ENCODE results near the gene ALLC. TPM values are rescaled to one million over a fixed set of nuclear protein-coding genes. Genes with fewer than 3 reads are reported as not detected.

The ALLC gene
- polyA plus RNA-seq, 1 of the 3 experiments (the other 2 are of a cell fraction), result not detected

DNA sequence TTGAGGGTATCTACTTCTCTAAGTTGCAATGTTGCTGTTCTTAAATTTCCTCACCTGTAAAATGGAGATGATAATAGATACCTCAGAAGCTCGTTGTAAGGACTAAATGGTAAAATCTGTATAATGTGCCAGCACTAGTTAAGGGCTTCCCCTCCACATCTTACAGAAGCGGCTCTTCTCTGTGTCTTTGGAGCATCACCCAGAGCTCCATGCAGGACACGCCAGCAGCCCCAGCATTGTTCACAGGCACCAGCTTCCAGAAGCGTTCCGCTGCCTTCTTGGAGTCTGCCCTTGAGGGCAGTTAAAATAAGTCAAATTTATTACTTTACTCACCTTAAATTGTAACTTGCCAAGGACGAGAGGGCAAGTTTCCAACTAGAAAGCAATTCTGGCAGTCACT is 51.2 kb downstream of the ALLC start:
- 37% methylated on average over 6 of the region's 6 CpGs for WGBS (ENCODE audit: low lambda C conversion rate)
- ChIA-PET POLR2A (no interaction called here), CTCF (interaction anchor here (1.1 to 3.2 kb wide), 3 partner anchors 9 to 285 kb away, joined by 3 to 16 read pairs (median 3); no protein-coding TSS in a partner anchor)
- Histone ChIP-seq H4K20me1 (ENCODE audit: insufficient read depth) (no peaks in the 10 kb centered on the region), H3K27ac (ENCODE audit: low read depth in 2 of 2, low read length in 1 of 2) (no peak overlapping the region), H3K9ac (no peak overlapping the region), H3K9me2 (no peaks in the 10 kb centered on the region), H3K4me2 (no peak overlapping the region), H3K9me3 (no peaks in the 10 kb centered on the region), H2AFZ (ENCODE audit: low read depth) (no peak overlapping the region), H3F3A (replicated peaks; ENCODE audit: insufficient read depth) (peaks cover 5% of the 10 kb centered on the region), H3K27me3 (ENCODE audit: insufficient read depth) (no peaks in the 10 kb centered on the region), H3K4me3 (ENCODE audit: low read depth in 2 of 2, low read length in 1 of 2) (no peak overlapping the region), H3K36me3 (replicated peaks in 1 of 2; ENCODE audit: control insufficient read depth in 1 of 2, insufficient read depth in 2 of 2, low read length in 1 of 2) (no peaks in the 10 kb centered on the region), H3K4me1 (ENCODE audit: control insufficient read depth in 1 of 2, insufficient read depth in 2 of 2, low read depth in 1 of 2, low read length in 1 of 2) (peaks cover 0 to 6% of the 10 kb centered on the region in 2 experiments; a peak in 2 of 4 replicates), H3K79me2 (ENCODE audit: insufficient read depth) (no peaks in the 10 kb centered on the region)
- DNase-seq, result no peak
- no peak for TF ChIP-seq YY1 (IDR thresholded peaks at IDR 0.05; ENCODE audit: low read depth)

- Histone ChIP-seq H4K20me1 (ENCODE audit: insufficient read depth) (no peaks in the 10 kb centered on the region), H3K4me2 (no peak overlapping the region), H3K9me2 (no peaks in the 10 kb centered on the region), H3K9me3 (no peaks in the 10 kb centered on the region), H3K79me2 (ENCODE audit: insufficient read depth) (no peaks in the 10 kb centered on the region), H3K27me3 (ENCODE audit: insufficient read depth) (no peaks in the 10 kb centered on the region), H2AFZ (ENCODE audit: low read depth) (no peak overlapping the region), H3F3A (replicated peaks; ENCODE audit: insufficient read depth) (no peaks in the 10 kb centered on the region), H3K9ac (no peak overlapping the region), H3K4me1 (ENCODE audit: control insufficient read depth in 1 of 2, insufficient read depth in 2 of 2, low read depth in 1 of 2, low read length in 1 of 2) (no peaks in the 10 kb centered on the region), H3K27ac (ENCODE audit: low read depth in 2 of 2, low read length in 1 of 2) (no peak overlapping the region), H3K36me3 (replicated peaks in 1 of 2; ENCODE audit: control insufficient read depth in 1 of 2, insufficient read depth in 2 of 2, low read length in 1 of 2) (no peaks in the 10 kb centered on the region), H3K4me3 (ENCODE audit: low read depth in 2 of 2, low read length in 1 of 2) (no peak overlapping the region)
- CTCF ChIA-PET, result interaction anchor here (1.1 to 5.3 kb wide), 4 partner anchors 15 to 115 kb away, joined by 3 to 42 read pairs (median 4); no protein-coding TSS in a partner anchor
- TF ChIP-seq POLR2AphosphoS5 (IDR thresholded peaks at IDR 0.05; ENCODE audit: low read depth, low read length) (no peak), MEF2A (IDR thresholded peaks at IDR 0.05; ENCODE audit: borderline replicate concordance, low read depth) (no peak), JUND (IDR thresholded peaks at IDR 0.05) (no peak), FOXM1 (IDR thresholded peaks at IDR 0.05; ENCODE audit: low read depth) (no peak), TEAD4 (IDR thresholded peaks at IDR 0.05; ENCODE audit: borderline replicate concordance, insufficient read depth) (no peak), RAD21 (IDR thresholded peaks at IDR 0.05; ENCODE audit: low read length) (no peak), EZH2phosphoT487 (IDR thresholded peaks at IDR 0.05; ENCODE audit: borderline replicate concordance, low read depth) (no peak), YY1 (IDR thresholded peaks at IDR 0.05; ENCODE audit: low read depth) (no peak), MXI1 (IDR thresholded peaks at IDR 0.05; ENCODE audit: low read depth, low read length) (no peak), GATA2 (CRISPR knock-in tag; IDR thresholded peaks at IDR 0.05) (no peak), FOSL2 (IDR thresholded peaks at IDR 0.05; ENCODE audit: borderline replicate concordance, low read depth) (no peak)
- TF ChIP-seq, protein P1, sequence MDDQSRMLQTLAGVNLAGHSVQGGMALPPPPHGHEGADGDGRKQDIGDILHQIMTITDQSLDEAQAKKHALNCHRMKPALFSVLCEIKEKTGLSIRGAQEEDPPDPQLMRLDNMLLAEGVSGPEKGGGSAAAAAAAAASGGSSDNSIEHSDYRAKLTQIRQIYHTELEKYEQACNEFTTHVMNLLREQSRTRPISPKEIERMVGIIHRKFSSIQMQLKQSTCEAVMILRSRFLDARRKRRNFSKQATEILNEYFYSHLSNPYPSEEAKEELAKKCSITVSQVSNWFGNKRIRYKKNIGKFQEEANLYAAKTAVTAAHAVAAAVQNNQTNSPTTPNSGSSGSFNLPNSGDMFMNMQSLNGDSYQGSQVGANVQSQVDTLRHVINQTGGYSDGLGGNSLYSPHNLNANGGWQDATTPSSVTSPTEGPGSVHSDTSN (IDR thresholded peaks at IDR 0.05), result no peak
- TF ChIP-seq, protein P2, sequence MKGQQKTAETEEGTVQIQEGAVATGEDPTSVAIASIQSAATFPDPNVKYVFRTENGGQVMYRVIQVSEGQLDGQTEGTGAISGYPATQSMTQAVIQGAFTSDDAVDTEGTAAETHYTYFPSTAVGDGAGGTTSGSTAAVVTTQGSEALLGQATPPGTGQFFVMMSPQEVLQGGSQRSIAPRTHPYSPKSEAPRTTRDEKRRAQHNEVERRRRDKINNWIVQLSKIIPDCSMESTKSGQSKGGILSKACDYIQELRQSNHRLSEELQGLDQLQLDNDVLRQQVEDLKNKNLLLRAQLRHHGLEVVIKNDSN (IDR thresholded peaks at IDR 0.05; ENCODE audit: borderline replicate concordance, low read depth), result no peak
- TF ChIP-seq, protein P3, sequence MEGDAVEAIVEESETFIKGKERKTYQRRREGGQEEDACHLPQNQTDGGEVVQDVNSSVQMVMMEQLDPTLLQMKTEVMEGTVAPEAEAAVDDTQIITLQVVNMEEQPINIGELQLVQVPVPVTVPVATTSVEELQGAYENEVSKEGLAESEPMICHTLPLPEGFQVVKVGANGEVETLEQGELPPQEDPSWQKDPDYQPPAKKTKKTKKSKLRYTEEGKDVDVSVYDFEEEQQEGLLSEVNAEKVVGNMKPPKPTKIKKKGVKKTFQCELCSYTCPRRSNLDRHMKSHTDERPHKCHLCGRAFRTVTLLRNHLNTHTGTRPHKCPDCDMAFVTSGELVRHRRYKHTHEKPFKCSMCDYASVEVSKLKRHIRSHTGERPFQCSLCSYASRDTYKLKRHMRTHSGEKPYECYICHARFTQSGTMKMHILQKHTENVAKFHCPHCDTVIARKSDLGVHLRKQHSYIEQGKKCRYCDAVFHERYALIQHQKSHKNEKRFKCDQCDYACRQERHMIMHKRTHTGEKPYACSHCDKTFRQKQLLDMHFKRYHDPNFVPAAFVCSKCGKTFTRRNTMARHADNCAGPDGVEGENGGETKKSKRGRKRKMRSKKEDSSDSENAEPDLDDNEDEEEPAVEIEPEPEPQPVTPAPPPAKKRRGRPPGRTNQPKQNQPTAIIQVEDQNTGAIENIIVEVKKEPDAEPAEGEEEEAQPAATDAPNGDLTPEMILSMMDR (IDR thresholded peaks at IDR 0.05), result no peak
- DNase-seq, result no peak
- POLR2A ChIA-PET, result no interaction called here
- 28% methylated on average over 3 of the region's 3 CpGs for whole genome bisulfite sequencing (ENCODE audit: low lambda C conversion rate)
Measured at GRCh38 chr2:3712424-3712823, 54.4 kb downstream of the ALLC start.
